H9 (cell line): ENCODE data around the gene TUBGCP6. TPM values are rescaled to one million over a fixed set of nuclear protein-coding genes. Genes with fewer than 3 reads are reported as not detected.

Source experiments
- DNase-seq: peaks from one replicate; pipeline ENCODE4 v3.0.0-alpha.2; 2017
- H2AFZ ChIP-seq: one replicate; pipeline ENCODE4 v1.6.1; 2013; ENCODE audit warnings: mild to moderate bottlenecking, low read length, control low read depth, moderate library complexity
- H2AK5ac ChIP-seq: 2 replicates; pipeline ENCODE4 v1.6.1; 2013; ENCODE audit warnings: low read length, control low read depth, mixed read lengths; ENCODE audit not compliant: insufficient read length
- H2BK120ac ChIP-seq: one replicate; pipeline ENCODE4 v1.6.1; 2013; ENCODE audit warnings: low read depth, mild to moderate bottlenecking, low read length, control low read depth, inconsistent platforms; ENCODE audit not compliant: poor library complexity, severe bottlenecking
- H2BK12ac ChIP-seq: 2 replicates; pipeline ENCODE4 v1.6.1; 2013; ENCODE audit warnings: low read length, control low read depth, mixed read lengths, low read depth; ENCODE audit not compliant: insufficient read length
- H2BK15ac ChIP-seq: 2 replicates; pipeline ENCODE4 v1.6.1; 2013; ENCODE audit warnings: low read depth, low read length, control low read depth
- H2BK20ac ChIP-seq: one replicate; pipeline ENCODE4 v1.6.1; 2013; ENCODE audit warnings: low read depth, mild to moderate bottlenecking, low read length, control low read depth, inconsistent platforms; ENCODE audit not compliant: poor library complexity, severe bottlenecking
- H2BK5ac ChIP-seq: 2 replicates; pipeline ENCODE4 v1.6.1; 2013; ENCODE audit warnings: low read length, control low read depth, mixed read lengths; ENCODE audit not compliant: insufficient read length
- H3K14ac ChIP-seq: 2 replicates; pipeline ENCODE4 v1.6.1; 2013; ENCODE audit warnings: low read length, control low read depth; ENCODE audit not compliant: insufficient read depth
- H3K18ac ChIP-seq: 2 replicates; pipeline ENCODE4 v1.6.1; 2013; ENCODE audit warnings: low read depth, mild to moderate bottlenecking, mixed read lengths, low read length, control low read depth; ENCODE audit not compliant: insufficient read length
- H3K23ac ChIP-seq: 2 replicates; pipeline ENCODE4 v1.6.1; 2013; ENCODE audit warnings: low read length, control low read depth, mixed read lengths, low read depth; ENCODE audit not compliant: insufficient read length
- H3K23me2 ChIP-seq: 2 replicates; pipeline ENCODE4 v1.6.1; 2013; ENCODE audit warnings: low read depth, mild to moderate bottlenecking, mixed read lengths, low read length, control low read depth; ENCODE audit not compliant: insufficient read length, poor library complexity, severe bottlenecking
- H3K27ac ChIP-seq: 2 replicates; pipeline ENCODE4 v1.5.1; 2013; ENCODE audit warnings: low read length, control low read depth, mixed read lengths, low read depth; ENCODE audit not compliant: insufficient read length
- H3K27me3 ChIP-seq: 2 replicates; pipeline ENCODE4 v1.6.1; 2013; ENCODE audit warnings: low read length, control low read depth, inconsistent platforms; ENCODE audit not compliant: insufficient read depth
- H3K4ac ChIP-seq: 2 replicates; pipeline ENCODE4 v1.6.1; 2013; ENCODE audit warnings: low read depth, mild to moderate bottlenecking, control low read depth, inconsistent platforms, low read length, moderate library complexity
- H3K4me1 ChIP-seq: 2 replicates; pipeline ENCODE4 v1.6.1; 2013; ENCODE audit warnings: low read length, control low read depth, inconsistent platforms; ENCODE audit not compliant: insufficient read depth
- H3K4me2 ChIP-seq: 2 replicates; pipeline ENCODE4 v1.6.1; 2013; ENCODE audit warnings: low read length, control low read depth, mixed read lengths; ENCODE audit not compliant: insufficient read length, insufficient read depth
- H3K56ac ChIP-seq: 2 replicates; pipeline ENCODE4 v1.6.1; 2013; ENCODE audit warnings: low read depth, mild to moderate bottlenecking, mixed read lengths, low read length, control low read depth; ENCODE audit not compliant: insufficient read length
- H3K79me1 ChIP-seq: 2 replicates; pipeline ENCODE4 v1.6.1; 2013; ENCODE audit warnings: low read depth, mild to moderate bottlenecking, moderate library complexity, low read length, control low read depth, inconsistent platforms; ENCODE audit not compliant: insufficient read depth, poor library complexity, severe bottlenecking
- H3K79me2 ChIP-seq: 2 replicates; pipeline ENCODE4 v1.6.1; 2013; ENCODE audit warnings: low read length, control low read depth, inconsistent platforms; ENCODE audit not compliant: insufficient read depth
- H3K9ac ChIP-seq: 2 replicates; pipeline ENCODE4 v1.6.1; 2013; ENCODE audit warnings: low read length, control low read depth, mixed read lengths; ENCODE audit not compliant: insufficient read length; ENCODE audit errors: extremely low read depth
- H3K9me3 ChIP-seq: one replicate; pipeline ENCODE4 v1.6.1; 2013; ENCODE audit warnings: low read depth, low read length, inconsistent platforms; ENCODE audit not compliant: control insufficient read depth
- H3T11ph ChIP-seq: one replicate; pipeline ENCODE4 v1.6.1; 2013; ENCODE audit warnings: mild to moderate bottlenecking, low read length, control low read depth, inconsistent platforms
- H4K20me1 ChIP-seq: one replicate; pipeline ENCODE4 v1.6.1; 2013; ENCODE audit not compliant: control insufficient read depth, insufficient read length, insufficient read depth
- H4K5ac ChIP-seq: 2 replicates; pipeline ENCODE4 v1.6.1; 2013; ENCODE audit warnings: low read depth, mild to moderate bottlenecking, mixed read lengths, low read length, control low read depth; ENCODE audit not compliant: insufficient read length
- H4K8ac ChIP-seq: replicated peaks from 2 replicates; pipeline ENCODE4 v1.6.1; 2013; ENCODE audit warnings: low read length, control low read depth, mixed read lengths, low read depth; ENCODE audit not compliant: insufficient read length
- H4K91ac ChIP-seq: 2 replicates; pipeline ENCODE4 v1.6.1; 2013; ENCODE audit warnings: low read depth, mild to moderate bottlenecking, moderate library complexity, mixed read lengths, low read length, control low read depth; ENCODE audit not compliant: insufficient read length
- H3K27ac Mint-ChIP-seq, 3 experiments: 2 replicates in 2 of 3; 3 replicates in 1 of 3; pipeline ENCODE4 v1.8.0; 2020 to 2021; ENCODE audit warnings: mixed read lengths in 3 of 3, mild to moderate bottlenecking in 1 of 3, moderate library complexity in 1 of 3
- H3K27me3 Mint-ChIP-seq: 2 replicates; pipeline ENCODE4 v1.8.0; 2021; ENCODE audit warnings: low read depth, mild to moderate bottlenecking, moderate library complexity, mixed read lengths
- H3K36me3 Mint-ChIP-seq, 3 experiments: 2 replicates in 2 of 3; 3 replicates in 1 of 3; pipeline ENCODE4 v1.8.0; 2020 to 2021; ENCODE audit warnings: low read depth in 3 of 3, mixed read lengths in 3 of 3; ENCODE audit not compliant: insufficient read depth in 1 of 3
- H3K4me1 Mint-ChIP-seq, 2 experiments: 2 replicates each; pipeline ENCODE4 v1.8.0; 2020; ENCODE audit warnings: mixed read lengths in 2 of 2
- H3K4me3 Mint-ChIP-seq, 2 experiments: 2 replicates in 1 of 2; 3 replicates in 1 of 2; pipeline ENCODE4 v1.8.0; 2020 to 2021; ENCODE audit warnings: mild to moderate bottlenecking in 2 of 2, mixed read lengths in 2 of 2, moderate library complexity in 1 of 2
- H3K9me3 Mint-ChIP-seq, 2 experiments: 2 replicates in 1 of 2; 3 replicates in 1 of 2; pipeline ENCODE4 v1.8.0; 2020; ENCODE audit warnings: mild to moderate bottlenecking in 2 of 2, mixed read lengths in 2 of 2, moderate library complexity in 1 of 2
- WGBS: extraction: QIAGEN DNeasy Blood & Tissue Kit; methylation state at CpG from one replicate; pipeline ENCODE4 v1.1.7; 2013; ENCODE audit warnings: missing lambda C conversion rate, low lambda C conversion rate, mixed read lengths; ENCODE audit not compliant: insufficient read length; ENCODE audit errors: extremely low coverage; 5-methylcytosine and 5-hydroxymethylcytosine counted together
- total RNA-seq: library from RNA; stranded (reverse); gene quantifications from 2 replicates; pipeline ENCODE4 v1.2.1, GENCODE V29; 2021
- TF ChIP-seq, protein P1 (sequence below): fragments of 200-600 bp; sonication (generic); conservative IDR thresholded peaks from 3 replicates; pipeline ENCODE4 v1.8.0; 2021; ENCODE audit warnings: antibody characterized with exemption, mild to moderate bottlenecking

The TUBGCP6 gene
- total RNA-seq, 1 experiment from 2014 or later: 29.0 TPM

GRCh38 chr22:50268655-50269113 is 23.9 kb upstream of the TUBGCP6 start:
- Histone ChIP-seq H3K9me3 (no peaks in the 10 kb centered on the region), H3K4ac (no peak overlapping the region), H3K79me2 (no peaks in the 10 kb centered on the region), H3K56ac (no peak overlapping the region), H2BK120ac (no peak overlapping the region), H3K23me2 (peaks cover 5% of the 10 kb centered on the region), H4K91ac (no peak overlapping the region), H4K20me1 (no peaks in the 10 kb centered on the region), H2AFZ (no peak overlapping the region), H3T11ph (no peak overlapping the region), H2BK20ac (no peak overlapping the region), H3K4me1 (no peaks in the 10 kb centered on the region), H3K9ac (no peak overlapping the region), H3K79me1 (no peaks in the 10 kb centered on the region), H3K14ac (no peak overlapping the region), H2BK15ac (no peak overlapping the region), H3K4me2 (no peak overlapping the region), H2AK5ac (no peak overlapping the region), H3K27me3 (peaks cover 15% of the 10 kb centered on the region; the same call in 1 of the 2 replicates), H3K23ac (no peak overlapping the region), H3K18ac (no peak overlapping the region), H4K5ac (no peak overlapping the region), H2BK5ac (no peak overlapping the region), H2BK12ac (no peak overlapping the region), H3K27ac (no peak overlapping the region), H4K8ac (no peak overlapping the region)
- WGBS: no CpG with 5 or more reads among the region's 9 CpGs
- TF ChIP-seq, protein P1, sequence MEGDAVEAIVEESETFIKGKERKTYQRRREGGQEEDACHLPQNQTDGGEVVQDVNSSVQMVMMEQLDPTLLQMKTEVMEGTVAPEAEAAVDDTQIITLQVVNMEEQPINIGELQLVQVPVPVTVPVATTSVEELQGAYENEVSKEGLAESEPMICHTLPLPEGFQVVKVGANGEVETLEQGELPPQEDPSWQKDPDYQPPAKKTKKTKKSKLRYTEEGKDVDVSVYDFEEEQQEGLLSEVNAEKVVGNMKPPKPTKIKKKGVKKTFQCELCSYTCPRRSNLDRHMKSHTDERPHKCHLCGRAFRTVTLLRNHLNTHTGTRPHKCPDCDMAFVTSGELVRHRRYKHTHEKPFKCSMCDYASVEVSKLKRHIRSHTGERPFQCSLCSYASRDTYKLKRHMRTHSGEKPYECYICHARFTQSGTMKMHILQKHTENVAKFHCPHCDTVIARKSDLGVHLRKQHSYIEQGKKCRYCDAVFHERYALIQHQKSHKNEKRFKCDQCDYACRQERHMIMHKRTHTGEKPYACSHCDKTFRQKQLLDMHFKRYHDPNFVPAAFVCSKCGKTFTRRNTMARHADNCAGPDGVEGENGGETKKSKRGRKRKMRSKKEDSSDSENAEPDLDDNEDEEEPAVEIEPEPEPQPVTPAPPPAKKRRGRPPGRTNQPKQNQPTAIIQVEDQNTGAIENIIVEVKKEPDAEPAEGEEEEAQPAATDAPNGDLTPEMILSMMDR: no peak
- Mint-ChIP-seq H3K9me3 (peaks cover 2 to 3% of the 10 kb centered on the region in 2 experiments; a peak in 2 of 5 replicates), H3K27me3 (peaks cover 73% of the 10 kb centered on the region), H3K36me3 (peaks cover 0 to 1% (median under 1%) of the 10 kb centered on the region in 3 experiments; a peak in 3 of 7 replicates), H3K27ac (no peak overlapping the region), H3K4me1 (peaks cover 2 to 9% of the 10 kb centered on the region in 2 experiments; a peak in 3 of 4 replicates), H3K4me3 (no peak overlapping the region)
- no peak for DNase-seq
